D341Med (cell line): ENCODE measurements around the gene SSU72.
"Not testable (repeated sequence)": the region's sequence is repeated elsewhere in the genome, so short reads cannot be mapped to it uniquely, and the experiment has no call there.

ENCODE experiments used
- DNase-seq: peaks from one replicate; pipeline ENCODE4 v3.0.0; 2012; ENCODE audit warnings: low spot score

SSU72 gene

GRCh38 chr1:1504777-1505365 is 69.8 kb downstream of the SSU72 start:
- peak; percentile 61 for DNase-seq

DNA sequence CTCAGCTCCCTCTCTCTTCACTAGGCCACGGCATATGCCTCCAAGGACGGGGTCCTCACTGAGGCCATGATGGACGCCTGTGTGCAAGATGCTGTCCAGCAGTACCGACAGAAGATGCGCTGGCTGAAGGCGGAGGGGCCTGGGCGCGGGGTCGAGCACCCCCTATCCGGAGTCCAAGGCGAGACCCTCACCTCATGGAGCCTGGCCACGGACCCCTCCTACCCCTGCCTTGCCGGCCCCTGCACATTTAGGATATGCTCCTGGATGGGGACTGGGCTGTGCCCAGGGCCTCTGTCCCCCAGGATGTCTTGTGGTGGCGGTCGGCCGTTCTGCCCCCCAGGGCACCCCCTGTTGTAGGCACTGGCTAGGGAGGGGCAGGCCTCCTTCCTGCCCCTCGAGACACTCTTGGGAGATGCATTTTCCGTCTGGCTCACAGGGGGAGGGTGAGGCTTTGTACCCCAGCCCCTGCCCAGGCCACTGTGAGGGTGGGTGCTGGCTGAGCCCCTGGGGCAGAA is 79.1 kb downstream of the SSU72 start:
- not testable (repeated sequence) for DNase-seq

DNA sequence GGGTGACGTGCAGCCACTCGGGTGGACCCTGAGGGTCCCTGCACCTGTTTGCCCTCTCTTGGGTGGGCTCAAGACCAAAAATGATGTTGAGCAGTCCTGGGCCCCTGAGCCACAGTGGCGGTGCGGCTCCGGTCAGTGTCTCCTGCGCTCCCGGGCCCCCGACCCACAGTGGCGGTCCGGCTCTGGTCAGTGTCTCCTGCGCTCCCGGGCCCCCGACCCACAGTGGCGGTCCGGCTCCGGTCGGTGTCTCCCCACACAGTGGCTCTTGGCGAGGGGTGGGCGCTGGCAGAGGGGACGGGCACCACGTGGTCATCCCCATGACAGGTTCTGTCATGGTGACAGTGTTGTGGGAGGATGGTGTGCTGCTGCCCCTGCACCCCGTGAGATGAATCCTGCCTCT is 80.4 kb downstream of the SSU72 start:
- not testable (repeated sequence) for DNase-seq
